Hematopoietic multipotent progenitor cell treated with erythropoietin and hydrocortisone succinate and interleukin-3 and kit ligand, for 4 days (in vitro differentiated cells): Measurements from ENCODE around the gene PPIP5K1.

Source experiments
- DNase-seq: peaks from one replicate; pipeline ENCODE4 v3.0.0-alpha.2; 2015

Gene PPIP5K1

GRCh38 chr15:43516801-43517353 lies 73.1 kb downstream of the PPIP5K1 start:
- DNase-seq = no peak

- DNase-seq = no peak
Measured at GRCh38 chr15:43516185-43516584, 73.8 kb downstream of the PPIP5K1 start.

- no peak for DNase-seq
Measured at GRCh38 chr15:43515741-43516140, 74.3 kb downstream of the PPIP5K1 start.

- peak; percentile 89 for DNase-seq
Measured at GRCh38 chr15:43514241-43515057, 75.6 kb downstream of the PPIP5K1 start.

DNA sequence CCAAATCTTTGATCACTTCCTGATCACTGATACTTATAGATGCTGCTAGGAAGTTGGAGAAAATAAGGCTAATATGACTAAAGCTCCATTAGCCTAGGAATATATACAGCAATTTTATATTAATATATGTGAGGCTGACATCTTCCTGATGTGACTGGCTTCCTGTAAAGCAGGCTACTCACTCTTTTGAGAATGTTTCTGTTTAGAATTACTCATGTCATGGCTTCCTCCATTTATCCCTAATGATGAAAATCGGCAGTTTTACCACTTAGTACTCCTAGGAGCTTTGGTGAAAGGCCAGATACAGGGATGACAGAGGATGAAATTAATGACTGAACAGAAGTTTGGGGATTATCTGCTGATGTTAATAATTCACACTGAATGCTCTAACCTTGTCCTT lies 76.5 kb downstream of the PPIP5K1 start:
- DNase-seq = no peak

- peak; percentile 73 for DNase-seq
Measured at GRCh38 chr15:43511012-43511885, 78.8 kb downstream of the PPIP5K1 start.

GRCh38 chr15:43510200-43511011 lies 79.6 kb downstream of the PPIP5K1 start:
- peak; percentile 100 for DNase-seq

GRCh38 chr15:43509660-43510199 lies 80.3 kb downstream of the PPIP5K1 start:
- peak; percentile 38 for DNase-seq

GRCh38 chr15:43508991-43509659 lies 80.9 kb downstream of the PPIP5K1 start:
- no peak for DNase-seq

GRCh38 chr15:43508421-43508820 lies 81.6 kb downstream of the PPIP5K1 start:
- DNase-seq = no peak

- DNase-seq = no peak
Measured at GRCh38 chr15:43505738-43506137, 84.3 kb downstream of the PPIP5K1 start.

- DNase-seq = no peak
Measured at GRCh38 chr15:43499635-43500034, 90.4 kb downstream of the PPIP5K1 start.

- no peak for DNase-seq
Measured at GRCh38 chr15:43498990-43499389, 91.0 kb downstream of the PPIP5K1 start.

GRCh38 chr15:43493703-43494472 lies 96.1 kb downstream of the PPIP5K1 start:
- no peak for DNase-seq

- DNase-seq = peak; percentile 98
Measured at GRCh38 chr15:43492673-43493601, 97.1 kb downstream of the PPIP5K1 start, which contains the start of gene TP53BP1. TSS of gene TP53BP1 (minus strand) at chr15:43493156. CDS start at chr15:43493043, 113 bp downstream.

- DNase-seq = no peak
Measured at GRCh38 chr15:43492266-43492665, 97.7 kb downstream of the PPIP5K1 start.

GRCh38 chr15:43489191-43489590 lies 100.8 kb downstream of the PPIP5K1 start:
- peak; percentile 89 for DNase-seq

- no peak for DNase-seq
Measured at GRCh38 chr15:43488790-43489189, 101.2 kb downstream of the PPIP5K1 start.

GRCh38 chr15:43487271-43487895 lies 102.6 kb downstream of the PPIP5K1 start:
- no peak for DNase-seq
